Karpas-422 (cell line): ENCODE results near the gene EARS2. TPM values are rescaled to one million over a fixed set of nuclear protein-coding genes. Genes with fewer than 3 reads are reported as not detected.

Experiments used
- DNase-seq: peaks from one replicate; pipeline ENCODE4 v3.0.0-alpha.2; 2015
- H2AFZ ChIP-seq: fragments of 200-600 bp; sonication (generic); 2 replicates; pipeline ENCODE4 v1.6.1; 2014; ENCODE audit warnings: antibody characterized with exemption, low read length, mixed read lengths
- H3K27ac ChIP-seq: fragments of 200-600 bp; sonication (generic); 2 replicates; pipeline ENCODE4 v1.5.1; 2014; ENCODE audit warnings: mild to moderate bottlenecking, low read length, moderate library complexity
- H3K27me3 ChIP-seq: fragments of 200-600 bp; sonication (generic); 2 replicates; pipeline ENCODE4 v1.6.1; 2014; ENCODE audit warnings: low read length, mixed read lengths
- H3K36me3 ChIP-seq: fragments of 200-600 bp; sonication (generic); 2 replicates; pipeline ENCODE4 v1.6.1; 2014; ENCODE audit warnings: low read length, mixed read lengths; ENCODE audit not compliant: insufficient read depth
- H3K4me1 ChIP-seq: fragments of 200-600 bp; sonication (generic); 2 replicates; pipeline ENCODE4 v1.6.1; 2014; ENCODE audit warnings: mild to moderate bottlenecking, low read length, mixed read lengths
- H3K4me2 ChIP-seq: fragments of 200-600 bp; sonication (generic); 2 replicates; pipeline ENCODE4 v1.6.1; 2014; ENCODE audit warnings: low read length, low read depth, mild to moderate bottlenecking; ENCODE audit not compliant: poor library complexity, severe bottlenecking
- H3K4me3 ChIP-seq: fragments of 200-600 bp; sonication (generic); 2 replicates; pipeline ENCODE4 v1.5.1; 2014; ENCODE audit warnings: mild to moderate bottlenecking, antibody characterized with exemption, low read length, mixed read lengths
- H3K79me2 ChIP-seq: fragments of 200-600 bp; sonication (generic); 2 replicates; pipeline ENCODE4 v1.6.1; 2014; ENCODE audit warnings: mild to moderate bottlenecking, low read length, mixed read lengths
- H3K9ac ChIP-seq: fragments of 200-600 bp; sonication (generic); 2 replicates; pipeline ENCODE4 v1.6.0; 2014; ENCODE audit warnings: low read length
- H3K9me2 ChIP-seq: fragments of 200-600 bp; sonication (generic), shearing (Covaris generic); replicated peaks from 2 replicates; pipeline ENCODE4 v1.6.0; 2014; ENCODE audit warnings: mild to moderate bottlenecking, low read length, moderate library complexity; ENCODE audit not compliant: insufficient read depth
- H3K9me3 ChIP-seq: fragments of 300-700, 200-600 bp; sonication (generic); 2 replicates; pipeline ENCODE4 v1.6.1; 2014; ENCODE audit warnings: low read length, mixed read lengths
- H4K20me1 ChIP-seq: fragments of 200-600 bp; sonication (generic); 2 replicates; pipeline ENCODE4 v1.6.1; 2014; ENCODE audit warnings: mild to moderate bottlenecking, antibody characterized with exemption, low read length, low read depth; ENCODE audit not compliant: insufficient read depth
- total RNA-seq: library from RNA; depleted of rRNA; stranded (reverse); fragments of >200 nt; shearing (Covaris generic); gene quantifications from 2 replicates; pipeline ENCODE4 v1.2.3, GENCODE V29; 2014; ENCODE audit warnings: low replicate concordance

Gene EARS2
- total RNA-seq, 1 experiment from 2014 or later = 25.5 TPM

GRCh38 chr16:23497543-23497868 is 59.6 kb downstream of the EARS2 start:
- H3K27ac ChIP-seq = no peak overlapping the region
- H3K4me1 ChIP-seq = peaks cover 32% of the 10 kb centered on the region
- no peak overlapping the region for H3K9ac ChIP-seq
- DNase-seq = no peak
- H3K4me3 ChIP-seq = no peak overlapping the region
- peaks cover 52% of the 10 kb centered on the region for H3K36me3 ChIP-seq
- H2AFZ ChIP-seq = no peak overlapping the region
- H3K79me2 ChIP-seq = peaks cover 92% of the 10 kb centered on the region
- H3K27me3 ChIP-seq = no peaks in the 10 kb centered on the region
- peaks cover 65% of the 10 kb centered on the region for H4K20me1 ChIP-seq
- no peaks in the 10 kb centered on the region for H3K9me2 ChIP-seq
- no peaks in the 10 kb centered on the region for H3K9me3 ChIP-seq
- no peak overlapping the region for H3K4me2 ChIP-seq

- no peaks in the 10 kb centered on the region for H3K9me3 ChIP-seq
- DNase-seq = no peak
- no peak overlapping the region for H3K4me2 ChIP-seq
- H3K9me2 ChIP-seq = no peaks in the 10 kb centered on the region
- peaks cover 92% of the 10 kb centered on the region for H3K79me2 ChIP-seq
- peaks cover 61% of the 10 kb centered on the region for H4K20me1 ChIP-seq
- H3K4me1 ChIP-seq = peaks cover 27% of the 10 kb centered on the region
- H3K27ac ChIP-seq = no peak overlapping the region
- no peak overlapping the region for H3K9ac ChIP-seq
- H3K27me3 ChIP-seq = no peaks in the 10 kb centered on the region
- H3K36me3 ChIP-seq = peaks cover 55% of the 10 kb centered on the region
- H3K4me3 ChIP-seq = no peak overlapping the region
- no peak overlapping the region for H2AFZ ChIP-seq
Measured at GRCh38 chr16:23496821-23497542, 60.2 kb downstream of the EARS2 start.

DNA sequence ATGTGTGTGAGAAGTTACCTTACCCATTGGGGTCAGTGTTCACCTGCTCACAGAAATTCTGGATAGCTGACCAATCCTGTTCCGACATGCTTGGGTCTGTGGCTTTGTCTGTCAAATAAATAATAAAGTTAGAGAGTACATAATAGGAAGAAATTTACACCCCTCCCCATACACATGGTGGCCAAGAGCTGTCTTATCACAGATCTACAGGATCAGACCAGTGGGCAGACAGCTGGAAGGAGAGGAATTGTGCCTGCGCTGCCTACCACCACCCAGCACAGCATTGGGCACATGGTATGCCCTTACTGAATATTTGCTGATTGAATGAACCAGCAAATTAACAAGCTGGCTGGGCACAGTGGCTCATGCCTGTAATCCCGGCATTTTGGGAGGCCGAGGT is 61.5 kb downstream of the EARS2 start:
- Histone ChIP-seq H3K27ac (no peak overlapping the region), H3K79me2 (peaks cover 88% of the 10 kb centered on the region), H2AFZ (no peak overlapping the region), H3K27me3 (no peaks in the 10 kb centered on the region), H3K4me2 (no peak overlapping the region), H3K9me2 (no peaks in the 10 kb centered on the region), H3K9ac (no peak overlapping the region), H3K4me1 (peaks cover 14% of the 10 kb centered on the region), H3K36me3 (peaks cover 52% of the 10 kb centered on the region), H3K9me3 (no peaks in the 10 kb centered on the region), H3K4me3 (no peak overlapping the region), H4K20me1 (peaks cover 53% of the 10 kb centered on the region)
- DNase-seq = no peak

DNA sequence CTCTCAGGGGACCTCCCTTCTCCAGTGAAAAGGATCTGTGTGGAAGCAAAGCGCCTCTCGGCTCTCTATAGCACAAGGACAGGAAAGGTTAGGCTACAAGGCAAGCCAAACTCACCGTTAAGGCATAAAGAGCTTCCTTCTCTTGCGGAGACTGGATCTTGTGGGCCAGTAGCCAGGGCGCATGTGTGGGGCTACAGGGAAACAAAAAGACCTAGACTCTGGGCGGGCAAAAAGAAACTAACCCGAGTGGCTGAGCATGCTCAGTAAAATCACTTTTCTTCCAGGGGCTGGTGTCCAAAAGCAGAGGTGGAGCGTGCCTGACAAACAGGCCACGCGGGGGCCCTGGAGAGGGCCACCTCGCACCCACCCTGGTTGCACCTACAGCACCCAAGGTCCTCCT is 63.0 kb downstream of the EARS2 start:
- DNase-seq = no peak
- H3K27ac ChIP-seq = no peak overlapping the region
- peaks cover 57% of the 10 kb centered on the region for H3K36me3 ChIP-seq
- H4K20me1 ChIP-seq = peaks cover 40% of the 10 kb centered on the region
- peaks cover 3% of the 10 kb centered on the region; the same call in 1 of the 2 replicates for H3K4me1 ChIP-seq
- no peak overlapping the region for H3K4me3 ChIP-seq
- H3K9me3 ChIP-seq = no peaks in the 10 kb centered on the region
- no peak overlapping the region for H3K9ac ChIP-seq
- H2AFZ ChIP-seq = no peak overlapping the region
- H3K79me2 ChIP-seq = peaks cover 82% of the 10 kb centered on the region
- no peak overlapping the region for H3K4me2 ChIP-seq
- no peaks in the 10 kb centered on the region for H3K27me3 ChIP-seq
- H3K9me2 ChIP-seq = no peaks in the 10 kb centered on the region

DNA sequence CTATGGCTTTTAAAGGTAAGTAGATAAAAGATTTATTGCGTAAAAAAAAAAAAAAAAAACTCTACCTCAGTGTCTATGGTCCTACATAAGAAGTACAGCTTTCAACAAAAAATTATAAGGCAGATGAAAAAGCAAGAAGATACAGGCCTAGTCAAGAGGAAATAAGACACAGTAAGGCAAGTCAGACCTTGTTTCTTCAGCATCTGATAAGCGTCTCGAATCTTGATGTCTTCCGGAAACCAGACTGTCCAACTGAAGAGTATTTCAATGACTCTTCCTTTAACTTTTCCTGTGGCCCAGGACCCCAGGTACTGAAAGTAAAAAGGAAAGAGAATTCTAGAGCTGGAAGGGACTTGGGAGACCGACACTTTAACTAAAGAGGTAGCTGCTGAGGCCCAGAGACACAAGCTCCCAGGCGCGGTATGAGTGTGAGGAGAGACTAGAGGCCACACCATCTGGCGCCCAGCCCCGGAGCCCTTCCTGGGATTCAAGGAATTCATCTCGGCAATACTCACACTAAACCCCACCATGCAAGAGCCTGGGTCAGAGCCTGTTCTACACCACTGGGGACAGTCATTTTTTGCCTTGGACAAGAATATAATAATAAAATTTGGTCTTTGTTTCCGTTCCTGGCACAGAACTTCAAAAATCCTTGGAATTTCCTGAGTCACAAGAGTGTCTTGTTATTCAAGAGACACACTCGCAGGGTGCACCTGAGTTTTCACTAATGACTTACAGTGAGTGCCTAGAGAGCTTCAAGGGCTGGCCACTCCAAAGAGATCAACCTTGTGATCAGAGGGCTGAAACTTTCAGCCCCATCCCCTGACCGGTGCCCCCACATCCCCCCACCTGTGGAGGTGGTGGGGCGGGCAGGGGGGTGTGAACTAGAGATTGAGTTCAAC is 65.4 kb downstream of the EARS2 start:
- DNase-seq = no peak
- H3K79me2 ChIP-seq = peaks cover 72% of the 10 kb centered on the region
- H3K9me3 ChIP-seq = no peaks in the 10 kb centered on the region
- peaks cover 69% of the 10 kb centered on the region for H3K36me3 ChIP-seq
- H3K4me1 ChIP-seq = no peaks in the 10 kb centered on the region
- H3K4me3 ChIP-seq = no peak overlapping the region
- H3K9me2 ChIP-seq = no peaks in the 10 kb centered on the region
- no peaks in the 10 kb centered on the region for H3K27me3 ChIP-seq
- H3K9ac ChIP-seq = no peak overlapping the region
- peaks cover 19% of the 10 kb centered on the region; the same call in 1 of the 2 replicates for H4K20me1 ChIP-seq
- H3K4me2 ChIP-seq = no peak overlapping the region
- no peak overlapping the region for H3K27ac ChIP-seq
- no peak overlapping the region for H2AFZ ChIP-seq

DNA sequence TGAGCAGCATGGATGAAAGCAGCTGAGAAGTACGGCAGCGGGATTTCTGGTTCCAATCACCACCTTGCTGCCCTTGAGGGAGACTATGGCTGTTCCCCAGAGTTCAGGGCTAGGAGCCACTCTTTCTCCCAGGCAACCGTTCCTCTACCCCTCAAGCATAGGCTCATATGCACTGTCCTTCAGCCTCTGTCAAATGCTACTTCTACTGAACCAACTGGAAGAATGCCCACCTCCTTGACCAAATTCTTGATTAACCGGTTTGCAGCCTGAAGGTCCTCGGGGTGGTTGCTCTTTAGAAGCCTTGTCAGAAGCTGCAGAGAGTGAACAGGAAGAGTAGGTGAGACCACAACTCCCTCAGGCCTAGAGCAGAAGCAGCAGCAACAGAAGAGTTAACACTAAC is 70.7 kb downstream of the EARS2 start:
- no peak overlapping the region for H3K4me3 ChIP-seq
- H4K20me1 ChIP-seq = peaks cover 20% of the 10 kb centered on the region
- no peak for DNase-seq
- no peak overlapping the region for H3K9ac ChIP-seq
- peaks cover 79% of the 10 kb centered on the region for H3K36me3 ChIP-seq
- H3K4me2 ChIP-seq = no peak overlapping the region
- peaks cover 51% of the 10 kb centered on the region for H3K79me2 ChIP-seq
- no peak overlapping the region for H2AFZ ChIP-seq
- H3K27me3 ChIP-seq = no peaks in the 10 kb centered on the region
- H3K9me3 ChIP-seq = no peaks in the 10 kb centered on the region
- H3K9me2 ChIP-seq = no peaks in the 10 kb centered on the region
- no peak overlapping the region for H3K27ac ChIP-seq
- H3K4me1 ChIP-seq = no peaks in the 10 kb centered on the region

DNA sequence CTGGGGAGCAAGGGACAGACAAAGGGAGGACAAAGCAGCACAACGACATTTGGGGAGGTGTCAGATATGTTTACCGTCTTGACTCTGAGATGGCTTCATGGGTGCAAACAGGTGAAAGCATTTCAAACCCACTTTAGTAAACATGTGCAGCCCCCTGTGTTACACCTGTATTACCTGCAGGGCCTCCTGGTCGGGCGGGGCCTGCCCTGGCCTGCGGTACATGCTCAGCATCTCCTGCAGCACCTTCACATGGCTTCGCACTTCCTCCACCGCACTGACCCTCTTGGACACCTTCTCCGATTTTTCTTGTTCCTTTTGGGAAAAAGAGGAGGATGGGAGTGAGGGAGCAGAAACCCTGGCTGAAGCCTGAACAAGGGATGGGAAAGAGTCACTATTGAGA is 71.3 kb downstream of the EARS2 start:
- H3K27me3 ChIP-seq = no peaks in the 10 kb centered on the region
- peaks cover 18% of the 10 kb centered on the region for H4K20me1 ChIP-seq
- H3K4me2 ChIP-seq = no peak overlapping the region
- H3K9me2 ChIP-seq = no peaks in the 10 kb centered on the region
- H2AFZ ChIP-seq = no peak overlapping the region
- no peak overlapping the region for H3K4me3 ChIP-seq
- H3K79me2 ChIP-seq = peaks cover 47% of the 10 kb centered on the region
- no peak overlapping the region for H3K9ac ChIP-seq
- peaks cover 80% of the 10 kb centered on the region for H3K36me3 ChIP-seq
- DNase-seq = no peak
- H3K9me3 ChIP-seq = no peaks in the 10 kb centered on the region
- H3K4me1 ChIP-seq = no peaks in the 10 kb centered on the region
- H3K27ac ChIP-seq = no peak overlapping the region

DNA sequence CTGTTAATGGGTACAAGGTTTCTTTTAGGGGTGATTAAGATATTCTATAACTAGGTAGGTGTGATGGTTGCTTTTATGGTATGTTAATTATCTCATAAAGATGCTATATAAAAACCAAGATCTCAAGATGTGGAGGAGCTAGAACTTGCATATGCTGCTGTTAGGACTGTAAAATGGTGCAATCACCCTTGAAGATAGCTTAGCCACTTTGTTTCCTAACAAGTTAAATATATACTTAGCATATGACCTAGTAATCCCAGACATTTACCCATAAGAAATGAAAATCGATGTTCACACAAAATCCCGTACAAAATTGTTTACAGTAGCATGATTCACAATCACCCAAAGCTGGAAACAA is 71.9 kb downstream of the EARS2 start:
- no peaks in the 10 kb centered on the region for H3K27me3 ChIP-seq
- H3K4me2 ChIP-seq = no peak overlapping the region
- H3K79me2 ChIP-seq = peaks cover 48% of the 10 kb centered on the region
- no peak overlapping the region for H3K27ac ChIP-seq
- H3K4me3 ChIP-seq = no peak overlapping the region
- no peaks in the 10 kb centered on the region for H3K9me2 ChIP-seq
- H3K9ac ChIP-seq = no peak overlapping the region
- peaks cover 18% of the 10 kb centered on the region for H4K20me1 ChIP-seq
- peaks cover 82% of the 10 kb centered on the region for H3K36me3 ChIP-seq
- no peaks in the 10 kb centered on the region for H3K4me1 ChIP-seq
- DNase-seq = no peak
- no peak overlapping the region for H2AFZ ChIP-seq
- no peaks in the 10 kb centered on the region for H3K9me3 ChIP-seq
